ENCODE data around the gene HYAL2. TPM values are rescaled to one million over a fixed set of nuclear protein-coding genes. Genes with fewer than 3 reads are reported as not detected.

HYAL2 gene
- total RNA-seq, 1 experiment from 2014 or later: 29.6 TPM

DNA sequence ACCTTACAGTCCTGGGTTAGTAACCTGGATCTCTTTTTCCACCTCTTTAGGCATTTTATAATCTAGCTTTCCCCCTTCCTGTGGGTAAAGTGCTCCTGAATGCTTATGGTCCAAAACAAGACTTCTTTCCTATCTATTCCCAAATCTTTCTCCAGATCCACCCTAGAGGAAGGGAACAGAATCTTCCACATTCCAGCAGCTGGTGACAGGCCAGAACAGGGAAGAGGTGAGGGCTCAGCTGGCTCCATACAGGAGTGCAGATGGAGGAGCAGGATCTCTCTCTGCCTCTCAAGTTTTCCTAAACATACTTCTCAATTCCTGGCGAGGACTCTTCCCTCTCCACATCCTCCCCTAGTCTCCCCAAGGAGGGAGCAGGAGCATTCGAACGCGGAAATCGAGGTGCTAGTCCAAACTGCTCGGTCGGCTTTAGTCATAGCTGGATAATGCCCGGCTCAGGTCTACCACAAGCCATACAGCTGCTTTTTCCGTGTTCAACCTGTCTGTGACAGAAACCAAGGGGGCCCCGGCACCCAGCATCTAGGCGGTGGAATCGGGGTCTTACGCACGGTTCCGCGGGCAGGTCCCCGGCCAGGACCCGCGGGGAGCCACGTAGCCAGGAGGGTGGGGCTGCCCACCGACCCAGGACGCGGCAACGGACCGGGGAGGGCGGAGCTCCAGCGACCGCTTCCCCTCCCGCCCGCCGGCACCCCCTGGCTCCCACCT, 14.1 kb upstream of the HYAL2 start:
- TF ChIP-seq, protein P1, sequence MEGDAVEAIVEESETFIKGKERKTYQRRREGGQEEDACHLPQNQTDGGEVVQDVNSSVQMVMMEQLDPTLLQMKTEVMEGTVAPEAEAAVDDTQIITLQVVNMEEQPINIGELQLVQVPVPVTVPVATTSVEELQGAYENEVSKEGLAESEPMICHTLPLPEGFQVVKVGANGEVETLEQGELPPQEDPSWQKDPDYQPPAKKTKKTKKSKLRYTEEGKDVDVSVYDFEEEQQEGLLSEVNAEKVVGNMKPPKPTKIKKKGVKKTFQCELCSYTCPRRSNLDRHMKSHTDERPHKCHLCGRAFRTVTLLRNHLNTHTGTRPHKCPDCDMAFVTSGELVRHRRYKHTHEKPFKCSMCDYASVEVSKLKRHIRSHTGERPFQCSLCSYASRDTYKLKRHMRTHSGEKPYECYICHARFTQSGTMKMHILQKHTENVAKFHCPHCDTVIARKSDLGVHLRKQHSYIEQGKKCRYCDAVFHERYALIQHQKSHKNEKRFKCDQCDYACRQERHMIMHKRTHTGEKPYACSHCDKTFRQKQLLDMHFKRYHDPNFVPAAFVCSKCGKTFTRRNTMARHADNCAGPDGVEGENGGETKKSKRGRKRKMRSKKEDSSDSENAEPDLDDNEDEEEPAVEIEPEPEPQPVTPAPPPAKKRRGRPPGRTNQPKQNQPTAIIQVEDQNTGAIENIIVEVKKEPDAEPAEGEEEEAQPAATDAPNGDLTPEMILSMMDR (conservative IDR thresholded peaks at IDR 0.05): no peak
- no peak for TF ChIP-seq EZH2 (IDR thresholded peaks at IDR 0.05; ENCODE audit: low read depth)
- H3K79me2 ChIP-seq (ENCODE audit: low read depth): peaks cover 42% of the 10 kb centered on the region
- DNase-seq: no peak
- H3K9me2 ChIP-seq (ENCODE audit: insufficient read depth): no peaks in the 10 kb centered on the region
- H3K9me3 ChIP-seq (ENCODE audit: insufficient read depth, low read depth): no peaks in the 10 kb centered on the region
- H3K4me2 ChIP-seq: peak overlapping the region; percentile 73
- ChIA-PET POLR2A (ENCODE audit: unreplicated experiment) (interaction anchor here (0.5 to 1.5 kb wide), 11 partner anchors 14 to 470 kb away, joined by 3 to 8 read pairs (median 6); partner anchors contain the start of genes CYB561D2, GNAI2, HEMK1 and HYAL3), CTCF (interaction anchor here (0.5 to 1.3 kb wide), 6 partner anchors 10 to 96 kb away, joined by 3 to 7 read pairs (median 6); partner anchors contain the start of genes CYB561D2 and NPRL2)
- H4K20me1 ChIP-seq (ENCODE audit: insufficient read depth): no peaks in the 10 kb centered on the region
- peak overlapping the region; percentile 64 for H3K27ac ChIP-seq
- intact Hi-C loops (cut with micrococcal nuclease; ENCODE audit: unreplicated experiment): loop anchor here (5.0 kb wide), 2 partner anchors 69 to 109 kb away; partner anchors contain the start of gene SEMA3B
- H3K4me1 ChIP-seq (replicated peaks; ENCODE audit: insufficient read depth): peaks cover 25% of the 10 kb centered on the region
- H3K4me3 ChIP-seq: peak overlapping the region; percentile 83
- no peaks in the 10 kb centered on the region for H3K27me3 ChIP-seq (ENCODE audit: insufficient read depth, low read depth)
- H2AFZ ChIP-seq: peak overlapping the region; percentile 80
- BruUV-seq (replicated peaks): TSS peak; percentile 71
- H3F3A ChIP-seq (ENCODE audit: insufficient read depth, low read depth): peaks cover 37% of the 10 kb centered on the region; the same call in 1 of the 2 replicates
- no peaks in the 10 kb centered on the region for H3K36me3 ChIP-seq (ENCODE audit: low read depth)

DNA sequence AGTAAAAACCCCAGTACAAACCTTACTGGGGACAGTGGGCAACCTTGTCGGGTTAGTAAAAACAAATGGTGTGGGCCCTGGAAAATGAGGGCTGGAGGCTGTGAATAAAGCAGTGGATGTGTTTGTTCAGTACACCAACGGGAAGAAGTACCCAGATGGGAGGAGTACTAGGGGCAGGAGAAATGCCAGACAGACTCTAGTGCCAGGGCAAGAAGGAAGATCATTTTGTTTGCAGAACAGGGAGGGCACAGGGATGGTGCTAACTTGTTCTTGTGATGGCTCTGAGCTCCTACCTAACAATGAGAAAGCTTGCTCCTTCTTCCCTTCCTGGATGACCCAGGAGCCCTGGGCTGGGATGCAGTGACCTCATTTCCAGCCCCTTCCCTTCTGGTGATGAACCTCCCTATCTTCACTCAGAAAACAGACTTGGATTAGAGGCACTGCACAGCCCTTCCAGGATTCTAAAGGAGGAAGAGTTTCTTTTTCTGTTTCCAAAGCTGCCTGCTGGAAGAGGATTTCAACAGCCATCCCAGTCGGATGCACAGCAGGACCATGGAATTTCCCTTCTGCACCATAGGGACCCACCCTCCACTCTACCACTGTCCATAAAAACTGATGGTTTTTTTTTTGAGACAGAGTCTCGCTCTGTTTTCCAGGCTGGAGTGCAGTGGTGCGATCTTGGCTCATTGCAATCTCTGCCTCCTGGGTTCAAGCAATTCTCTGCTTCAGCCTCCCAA, 12.0 kb upstream of the HYAL2 start:
- Histone ChIP-seq H3K4me3 (no peak overlapping the region), H4K20me1 (ENCODE audit: insufficient read depth) (no peaks in the 10 kb centered on the region), H3K27ac (no peak overlapping the region; the same call in 1 of the 2 replicates), H3K9me2 (ENCODE audit: insufficient read depth) (no peaks in the 10 kb centered on the region), H3F3A (ENCODE audit: insufficient read depth, low read depth) (peaks cover 41% of the 10 kb centered on the region; the same call in 1 of the 2 replicates), H3K36me3 (ENCODE audit: low read depth) (no peaks in the 10 kb centered on the region), H3K9me3 (ENCODE audit: insufficient read depth, low read depth) (no peaks in the 10 kb centered on the region), H3K79me2 (ENCODE audit: low read depth) (peaks cover 42% of the 10 kb centered on the region), H3K27me3 (ENCODE audit: insufficient read depth, low read depth) (no peaks in the 10 kb centered on the region), H3K4me2 (peak overlapping the region; percentile 73), H2AFZ (no peak overlapping the region), H3K4me1 (replicated peaks; ENCODE audit: insufficient read depth) (peaks cover 25% of the 10 kb centered on the region)
- no TSS peak for BruUV-seq (replicated peaks)
- ChIA-PET CTCF (no interaction called here), POLR2A (ENCODE audit: unreplicated experiment) (no interaction called here)
- intact Hi-C loops (cut with micrococcal nuclease; ENCODE audit: unreplicated experiment): loop anchor here (1.0 to 5.0 kb wide), 3 partner anchors 34 to 107 kb away; partner anchors contain the start of gene SEMA3B
- DNase-seq: no peak
- TF ChIP-seq, protein P1 (conservative IDR thresholded peaks at IDR 0.05): no peak
- TF ChIP-seq EZH2 (IDR thresholded peaks at IDR 0.05; ENCODE audit: low read depth): no peak

DNA sequence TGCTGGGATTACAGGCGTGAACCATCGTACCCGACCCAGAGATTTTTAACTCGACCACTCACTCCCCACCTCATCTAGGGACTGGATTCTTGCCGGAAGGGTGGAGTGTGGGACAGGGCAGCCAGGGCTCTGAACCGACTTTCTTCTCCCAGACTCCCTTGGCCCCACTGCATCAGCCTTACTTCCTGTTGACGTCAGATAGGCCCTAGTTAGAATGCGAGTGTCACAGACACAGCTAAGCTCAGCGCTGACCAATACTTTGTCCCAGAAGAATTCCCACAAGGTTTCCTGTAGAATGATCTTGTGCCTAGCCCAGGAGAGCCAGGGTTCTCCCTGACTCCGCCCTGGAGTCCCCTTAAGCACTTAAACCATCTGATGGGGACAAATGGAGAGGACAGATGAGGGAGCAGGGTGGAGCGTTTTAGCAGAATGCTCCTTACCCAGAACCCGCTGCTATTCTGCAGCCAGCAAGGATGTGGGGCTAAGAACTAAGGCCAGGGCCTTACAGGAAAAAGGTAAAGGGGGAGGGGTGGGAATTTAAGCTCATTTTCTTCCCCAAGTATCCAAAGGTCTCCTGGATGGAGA, 11.3 kb upstream of the HYAL2 start:
- BruUV-seq (replicated peaks): no TSS peak
- Histone ChIP-seq H3K4me3 (no peak overlapping the region), H2AFZ (no peak overlapping the region), H3K4me2 (no peak overlapping the region), H3K79me2 (ENCODE audit: low read depth) (peaks cover 42% of the 10 kb centered on the region), H3K36me3 (ENCODE audit: low read depth) (no peaks in the 10 kb centered on the region), H3F3A (ENCODE audit: insufficient read depth, low read depth) (peaks cover 45% of the 10 kb centered on the region), H3K9me2 (ENCODE audit: insufficient read depth) (no peaks in the 10 kb centered on the region), H3K9me3 (ENCODE audit: insufficient read depth, low read depth) (no peaks in the 10 kb centered on the region), H3K4me1 (replicated peaks; ENCODE audit: insufficient read depth) (peaks cover 24% of the 10 kb centered on the region), H4K20me1 (ENCODE audit: insufficient read depth) (no peaks in the 10 kb centered on the region), H3K27ac (no peak overlapping the region), H3K27me3 (ENCODE audit: insufficient read depth, low read depth) (no peaks in the 10 kb centered on the region)
- no peak for DNase-seq
- ChIA-PET CTCF (no interaction called here), POLR2A (ENCODE audit: unreplicated experiment) (interaction anchor here (0.5 to 0.6 kb wide), 2 partner anchors 11 to 27 kb away, joined by 20 to 21 read pairs; no protein-coding TSS in a partner anchor)
- intact Hi-C loops (cut with micrococcal nuclease; ENCODE audit: unreplicated experiment): no loop called here
- no peak for TF ChIP-seq EZH2 (IDR thresholded peaks at IDR 0.05; ENCODE audit: low read depth)
- TF ChIP-seq, protein P1 (conservative IDR thresholded peaks at IDR 0.05): no peak

All from PC-9 (cell line).